H1 (cell line): ENCODE measurements around the gene TMED10. TPM values are rescaled to one million over a fixed set of nuclear protein-coding genes. Genes with fewer than 3 reads are reported as not detected.

Experiments
- CTCF ChIA-PET: fragments of 300-600 bp; sonication (Branson Sonifier 250); formaldehyde crosslinking; loops from one replicate; lab custom pipeline; 2021; ENCODE audit not compliant: partially characterized antibody; lab: Charles Lee
- POLR2A ChIA-PET: fragments of 300-600 bp; sonication (Branson Sonifier 250); formaldehyde crosslinking; loops from one replicate; lab custom pipeline; 2021; ENCODE audit warnings: inconsistent platforms; ENCODE audit not compliant: partially characterized antibody; lab: Charles Lee
- DNase-seq, 2 experiments: peaks; one replicate each; pipeline versions ENCODE4 v3.0.0 to v3.0.0-alpha.2; 2010 to 2022; ENCODE audit warnings: low spot score in 2 of 2, low read depth in 1 of 2, mixed read lengths in 1 of 2
- FAIRE-seq: peaks from 2 replicates; lab custom pipeline; 2011; peaks lifted over from hg19 to GRCh38; lab: Jason Lieb, UNC
- H2AFZ ChIP-seq: 2 replicates; pipeline ENCODE4 v1.8.1; 2012; ENCODE audit warnings: low read length, inconsistent platforms
- H2AK5ac ChIP-seq: 2 replicates; pipeline ENCODE4 v1.6.1; 2013; ENCODE audit warnings: low read depth, low read length
- H2BK120ac ChIP-seq: replicated peaks from 2 replicates; pipeline ENCODE3; 2013; ENCODE audit warnings: low read depth, low read length, inconsistent platforms
- H2BK12ac ChIP-seq: 2 replicates; pipeline ENCODE4 v1.6.1; 2013; ENCODE audit warnings: low read depth, low read length
- H2BK15ac ChIP-seq: 2 replicates; pipeline ENCODE4 v1.6.1; 2013; ENCODE audit warnings: low read length
- H2BK20ac ChIP-seq: 2 replicates; pipeline ENCODE4 v1.6.1; 2013; ENCODE audit warnings: low read length
- H2BK5ac ChIP-seq: 2 replicates; pipeline ENCODE4 v1.6.1; 2013; ENCODE audit warnings: low read depth, low read length
- H3K14ac ChIP-seq: 2 replicates; pipeline ENCODE4 v1.6.1; 2013; ENCODE audit warnings: inconsistent platforms; ENCODE audit not compliant: insufficient read length
- H3K18ac ChIP-seq: 2 replicates; pipeline ENCODE4 v1.6.1; 2013; ENCODE audit warnings: low read length; ENCODE audit errors: extremely low read depth
- H3K23ac ChIP-seq: 2 replicates; pipeline ENCODE4 v1.6.1; 2013; ENCODE audit warnings: inconsistent platforms; ENCODE audit not compliant: insufficient read length
- H3K23me2 ChIP-seq: 2 replicates; pipeline ENCODE4 v1.6.1; 2013; ENCODE audit warnings: low read depth, low read length
- H3K27ac ChIP-seq: 2 replicates; pipeline ENCODE4 v1.6.1; 2011; ENCODE audit warnings: low read depth, low read length, inconsistent platforms
- H3K27me3 ChIP-seq, 4 experiments: replicated peaks in 1 of 4; 1 replicate in 1 of 4; 2 replicates in 3 of 4; pipeline versions ENCODE4 v1.6.1 to v1.8.1; 2011 to 2013; ENCODE audit warnings: low read length in 3 of 4, mild to moderate bottlenecking in 3 of 4, inconsistent platforms in 2 of 4, mixed read lengths in 2 of 4, moderate library complexity in 1 of 4; ENCODE audit not compliant: control insufficient read depth in 3 of 4, insufficient read depth in 3 of 4; ENCODE audit errors: extremely low read depth in 1 of 4
- H3K36me3 ChIP-seq, 4 experiments: 2 replicates each; pipeline versions ENCODE4 v1.6.1 to v1.8.1; 2011 to 2013; ENCODE audit warnings: mild to moderate bottlenecking in 4 of 4, low read length in 3 of 4, moderate library complexity in 2 of 4, control low read depth in 1 of 4, inconsistent platforms in 1 of 4; ENCODE audit not compliant: insufficient read depth in 4 of 4, control insufficient read depth in 2 of 4
- H3K4ac ChIP-seq: replicated peaks from 2 replicates; pipeline ENCODE3; 2013; ENCODE audit warnings: low read length, low read depth, mixed read lengths, inconsistent platforms; ENCODE audit not compliant: insufficient read length
- H3K4me1 ChIP-seq, 4 experiments: replicated peaks in 1 of 4; 1 replicate in 1 of 4; 2 replicates in 3 of 4; pipeline versions ENCODE4 v1.6.1 to v1.8.1; 2011 to 2013; ENCODE audit warnings: low read length in 3 of 4, inconsistent platforms in 2 of 4, mixed read lengths in 1 of 4; ENCODE audit not compliant: insufficient read depth in 4 of 4, control insufficient read depth in 3 of 4
- H3K4me2 ChIP-seq, 2 experiments: 2 replicates each; pipeline versions ENCODE4 v1.6.1 to v1.8.1; 2011 to 2013; ENCODE audit warnings: low read depth in 2 of 2, low read length in 2 of 2, control low read depth in 1 of 2, inconsistent platforms in 1 of 2, mild to moderate bottlenecking in 1 of 2; ENCODE audit not compliant: insufficient read depth in 1 of 2
- H3K4me3 ChIP-seq, 4 experiments: fragments of 200-600, 300-600 bp in 1 of 4; sonication (generic), shearing (Covaris generic), sonication (Bioruptor Twin) in 1 of 4; 2 replicates each; pipeline versions ENCODE4 v1.5.1 to v1.8.1; 2011 to 2016; ENCODE audit warnings: low read length in 4 of 4, low read depth in 3 of 4, control low read depth in 2 of 4, inconsistent platforms in 2 of 4, mild to moderate bottlenecking in 2 of 4, mixed read lengths in 1 of 4, moderate library complexity in 1 of 4; ENCODE audit not compliant: insufficient read depth in 2 of 4; ENCODE audit errors: extremely low read depth in 1 of 4
- H3K56ac ChIP-seq: replicated peaks from 2 replicates; pipeline ENCODE3; 2013; ENCODE audit warnings: low read depth, mild to moderate bottlenecking, mixed read lengths, low read length, inconsistent platforms; ENCODE audit not compliant: insufficient read length
- H3K79me1 ChIP-seq: 2 replicates; pipeline ENCODE4 v1.6.1; 2013; ENCODE audit warnings: low read depth, low read length, control low read depth
- H3K79me2 ChIP-seq, 2 experiments: 2 replicates each; pipeline versions ENCODE4 v1.6.1 to v1.8.1; 2012 to 2013; ENCODE audit warnings: low read length in 2 of 2, mild to moderate bottlenecking in 2 of 2, inconsistent platforms in 1 of 2; ENCODE audit not compliant: insufficient read depth in 2 of 2, control insufficient read depth in 1 of 2
- H3K9ac ChIP-seq, 4 experiments: replicated peaks in 1 of 4; 1 replicate in 1 of 4; 2 replicates in 3 of 4; pipeline versions ENCODE4 v1.6.1 to v1.8.1; 2011 to 2013; ENCODE audit warnings: low read depth in 3 of 4, low read length in 3 of 4, control low read depth in 2 of 4, mild to moderate bottlenecking in 2 of 4, moderate library complexity in 2 of 4, inconsistent platforms in 1 of 4; ENCODE audit errors: extremely low read depth in 1 of 4
- H3K9me3 ChIP-seq, 2 experiments: 2 replicates each; pipeline versions ENCODE4 v1.6.1 to v1.8.1; 2012 to 2013; ENCODE audit warnings: mild to moderate bottlenecking in 2 of 2, moderate library complexity in 2 of 2, control low read depth in 1 of 2, inconsistent platforms in 1 of 2, low read depth in 1 of 2, low read length in 1 of 2, mixed read lengths in 1 of 2; ENCODE audit not compliant: insufficient read depth in 2 of 2
- H4K20me1 ChIP-seq, 2 experiments: replicated peaks in 1 of 2; 2 replicates each; pipeline versions ENCODE3 to v1.8.1; 2011 to 2013; ENCODE audit warnings: inconsistent platforms in 2 of 2, low read length in 2 of 2, mild to moderate bottlenecking in 1 of 2; ENCODE audit not compliant: insufficient read depth in 2 of 2, control insufficient read depth in 1 of 2
- H4K5ac ChIP-seq: 2 replicates; pipeline ENCODE4 v1.6.1; 2013; ENCODE audit warnings: low read length, low read depth, mixed read lengths, inconsistent platforms; ENCODE audit not compliant: insufficient read length
- H4K8ac ChIP-seq: 2 replicates; pipeline ENCODE4 v1.8.0; 2013; ENCODE audit warnings: mild to moderate bottlenecking, moderate library complexity, low read length, inconsistent platforms; ENCODE audit not compliant: insufficient read depth; ENCODE audit errors: extremely low read depth
- H4K91ac ChIP-seq: replicated peaks from 2 replicates; pipeline ENCODE3; 2013; ENCODE audit warnings: low read length, mixed read lengths, inconsistent platforms; ENCODE audit not compliant: insufficient read length
- CBX8 ChIP-seq: fragments of 300-800, 300-1000 bp; sonication (generic); IDR thresholded peaks from 2 replicates; pipeline ENCODE4 v1.7.1; 2016; ENCODE audit warnings: low read depth, low read length, borderline replicate concordance
- CHD2 ChIP-seq: IDR thresholded peaks from 2 replicates; pipeline ENCODE4 v1.6.1; 2012; ENCODE audit warnings: low read length, improper control_type of control experiment
- CTBP2 ChIP-seq: IDR thresholded peaks from 2 replicates; pipeline ENCODE4 v1.7.0; 2011; ENCODE audit warnings: borderline replicate concordance, mild to moderate bottlenecking, moderate library complexity, mixed read lengths, low read length; ENCODE audit not compliant: insufficient read depth, insufficient read length
- GABPA ChIP-seq: IDR thresholded peaks from 2 replicates; pipeline ENCODE4 v1.6.1; 2011; ENCODE audit warnings: mild to moderate bottlenecking, low read length, moderate library complexity, borderline replicate concordance; ENCODE audit not compliant: insufficient read depth
- GTF2F1 ChIP-seq: IDR thresholded peaks from 2 replicates; pipeline ENCODE4 v1.6.1; 2012; ENCODE audit warnings: low read depth, low read length, improper control_type of control experiment, borderline replicate concordance
- HDAC2 ChIP-seq, 2 experiments: fragments of 300-600 bp in 1 of 2; sonication (generic) in 1 of 2; IDR thresholded peaks; 2 replicates each; pipeline ENCODE4 v1.6.1; 2011 to 2012; ENCODE audit warnings: low read depth in 2 of 2, low read length in 2 of 2, mild to moderate bottlenecking in 2 of 2, moderate library complexity in 2 of 2, borderline replicate concordance in 1 of 2, inconsistent platforms in 1 of 2
- HDAC6 ChIP-seq: IDR thresholded peaks from one replicate; pipeline ENCODE4 v1.7.1; 2012; ENCODE audit warnings: low read depth, mild to moderate bottlenecking, inconsistent platforms, low read length, moderate library complexity
- JUN ChIP-seq: IDR thresholded peaks from 2 replicates; pipeline ENCODE4 v1.6.1; 2011; ENCODE audit warnings: low read depth, mild to moderate bottlenecking, improper control_type of control experiment, low read length
- JUND ChIP-seq: IDR thresholded peaks from 2 replicates; pipeline ENCODE4 v1.6.1; 2011; ENCODE audit warnings: mild to moderate bottlenecking, improper control_type of control experiment, low read length
- MAX ChIP-seq: IDR thresholded peaks from 2 replicates; pipeline ENCODE4 v1.6.1; 2012; ENCODE audit warnings: inconsistent platforms
- POLR2AphosphoS5 ChIP-seq: IDR thresholded peaks from 2 replicates; pipeline ENCODE4 v1.6.1; 2011; ENCODE audit warnings: low read depth, low read length
- POU5F1 ChIP-seq: IDR thresholded peaks from 2 replicates; pipeline ENCODE4 v1.6.1; 2011; ENCODE audit warnings: low read depth, mild to moderate bottlenecking, low read length, moderate library complexity
- SRF ChIP-seq: IDR thresholded peaks from 2 replicates; pipeline ENCODE4 v1.6.1; 2011; ENCODE audit warnings: mild to moderate bottlenecking, low read depth, low read length, moderate library complexity
- SUZ12 ChIP-seq: fragments of 200-600 bp; sonication (generic); IDR thresholded peaks from 2 replicates; pipeline ENCODE4 v1.6.1; 2012; ENCODE audit warnings: mild to moderate bottlenecking, inconsistent platforms, low read length, moderate library complexity, mixed read lengths
- WGBS, 2 experiments: shearing (Covaris generic) in 1 of 2; methylation state at CpG; one replicate each; pipeline versions ENCODE4 v1.1.6 to v1.1.7; 2013 to 2015; ENCODE audit warnings: low lambda C conversion rate in 2 of 2, mixed read lengths in 2 of 2, inconsistent platforms in 1 of 2, low coverage in 1 of 2, missing lambda C conversion rate in 1 of 2; ENCODE audit not compliant: insufficient replicate concordance in 2 of 2, insufficient coverage in 1 of 2, insufficient read length in 1 of 2; ENCODE audit errors: extremely low coverage in 1 of 2, missing lambda C conversion rate in 1 of 2; 5-methylcytosine and 5-hydroxymethylcytosine counted together
- polyA plus RNA-seq, 7 experiments: library from polyadenylated mRNA; depleted of rRNA in 3 of 7; stranded (reverse) in 5 of 7; unstranded in 2 of 7; fragments of >200 nt in 5 of 7; fragments of 200-250 nt in 2 of 7; gene quantifications; 1 replicate in 5 of 7; 2 replicates in 1 of 7; 4 replicates in 1 of 7; pipeline versions ENCODE4 v1.2.1 to v1.2.3, GENCODE V29; 2011 to 2013; ENCODE audit warnings: missing spikeins in 2 of 7, mixed read lengths in 2 of 7
- total RNA-seq: library from RNA; stranded (reverse); fragmentation: NEBNext Ultra II Directional; extraction: Animal tissue kit (Norgen Biotek cat#: 25700); gene quantifications from 2 replicates; pipeline ENCODE4 v1.2.1, GENCODE V29; 2021

The TMED10 gene
- total and polyA plus RNA-seq, 2 of the 8 experiments (the other 6 are each of a cell fraction or from before 2014, with no cell fraction given): 218 to 250 TPM

GRCh38 chr14:75167325-75167724, 9.1 kb downstream of the TMED10 start:
- Histone ChIP-seq H4K8ac (no peak overlapping the region), H2AK5ac (no peak overlapping the region), H2BK12ac (no peak overlapping the region), H3K14ac (no peak overlapping the region), H3K23ac (no peak overlapping the region), H3K79me2 (peaks cover 10 to 89% of the 10 kb centered on the region in 2 experiments), H3K4me2 (no peak overlapping the region), H4K91ac (no peak overlapping the region), H2AFZ (no peak overlapping the region), H4K5ac (no peak overlapping the region), H3K23me2 (no peaks in the 10 kb centered on the region; the same call in 1 of the 2 replicates), H3K79me1 (peaks cover 6% of the 10 kb centered on the region; the same call in 1 of the 2 replicates), H3K9ac (no peak overlapping the region), H2BK15ac (no peak overlapping the region), H3K4me3 (no peak overlapping the region), H3K27ac (no peak overlapping the region), H4K20me1 (peaks cover 2 to 4% of the 10 kb centered on the region in 2 experiments), H3K56ac (no peak overlapping the region), H2BK120ac (no peak overlapping the region), H2BK5ac (no peak overlapping the region), H3K36me3 (no peaks in the 10 kb centered on the region), H3K4ac (no peak overlapping the region), H2BK20ac (no peak overlapping the region), H3K27me3 (no peaks in the 10 kb centered on the region), H3K18ac (no peak overlapping the region), H3K4me1 (no peaks in the 10 kb centered on the region), H3K9me3 (no peaks in the 10 kb centered on the region)
- POLR2A ChIA-PET: interaction anchor here (1.2 kb wide), 1 partner anchor 15 kb away, joined by 3 read pairs; no protein-coding TSS in a partner anchor
- CTCF ChIA-PET: interaction anchor here (0.6 to 1.5 kb wide), 3 partner anchors 10 to 63 kb away, joined by 3 to 4 read pairs (median 4); no protein-coding TSS in a partner anchor
- FAIRE-seq: no peak
- no peak for DNase-seq
- WGBS, 2 experiments: no CpG with 5 or more reads among the region's 2 CpGs
- TF ChIP-seq JUN (no peak), CBX8 (no peak), GABPA (no peak), CTBP2 (no peak), GTF2F1 (no peak), HDAC2 (IDR thresholded peaks at IDR 0.05; ENCODE audit: borderline replicate concordance in 1 of 2, low read depth in 2 of 2, low read length in 2 of 2) (no peak), SRF (no peak), POLR2AphosphoS5 (no peak), SUZ12 (no peak), JUND (no peak), POU5F1 (no peak), MAX (no peak), CHD2 (no peak), HDAC6 (no peak)
